ENCODE results near the gene MST1.

MST1 gene

GRCh38 chr3:49689046-49689907 is at the start of gene MST1, which contains the start of gene RNF123 (continued):
- TF ChIP-seq ZNF521 (tag by site-specific recombination; IDR thresholded peaks at IDR 0.05) (no peak), AEBP2 (tag by site-specific recombination; IDR thresholded peaks at IDR 0.05; ENCODE audit: borderline replicate concordance) (no peak), ZNF19 (tag by site-specific recombination; IDR thresholded peaks at IDR 0.05; ENCODE audit: low read depth) (no peak), ZXDB (tag by site-specific recombination; IDR thresholded peaks at IDR 0.05) (peak; percentile 60; the same call in 1 of the 2 replicates), ZNF362 (tag by site-specific recombination; IDR thresholded peaks at IDR 0.05) (no peak), ZNF610 (tag by site-specific recombination; IDR thresholded peaks at IDR 0.05; ENCODE audit: borderline replicate concordance) (no peak; the same call in 1 of the 2 replicates), ELK4 (IDR thresholded peaks at IDR 0.05; ENCODE audit: borderline replicate concordance, low read depth, low read length) (no peak), MYNN (tag by site-specific recombination; IDR thresholded peaks at IDR 0.05; ENCODE audit: borderline replicate concordance) (no peak), ZNF184 (tag by site-specific recombination; IDR thresholded peaks at IDR 0.05) (no peak), BCL11B (tag by site-specific recombination; IDR thresholded peaks at IDR 0.05; ENCODE audit: low read depth) (no peak), ZNF792 (tag by site-specific recombination; IDR thresholded peaks at IDR 0.05) (no peak), ZNF585B (tag by site-specific recombination; IDR thresholded peaks at IDR 0.05) (no peak), ZNF692 (tag by site-specific recombination; IDR thresholded peaks at IDR 0.05) (no peak), ZNF433 (tag by site-specific recombination; IDR thresholded peaks at IDR 0.05; ENCODE audit: low read depth) (no peak), ZNF37A (tag by site-specific recombination; IDR thresholded peaks at IDR 0.05) (no peak), ZNF514 (tag by site-specific recombination; IDR thresholded peaks at IDR 0.05) (no peak), ZNF132 (tag by site-specific recombination; IDR thresholded peaks at IDR 0.05; ENCODE audit: borderline replicate concordance) (no peak), ZNF24 (tag by site-specific recombination; IDR thresholded peaks at IDR 0.05) (no peak), EGR2 (tag by site-specific recombination; IDR thresholded peaks at IDR 0.05; ENCODE audit: low read depth) (no peak), ZNF274 (IDR thresholded peaks at IDR 0.05; ENCODE audit: low read length) (no peak), ZNF274 (tag by site-specific recombination; IDR thresholded peaks at IDR 0.05; ENCODE audit: borderline replicate concordance) (no peak), SCRT1 (tag by site-specific recombination; IDR thresholded peaks at IDR 0.05; ENCODE audit: borderline replicate concordance) (no peak), ZNF18 (tag by site-specific recombination; IDR thresholded peaks at IDR 0.05) (no peak), ZNF280C (tag by site-specific recombination; IDR thresholded peaks at IDR 0.05) (no peak), GLI4 (tag by site-specific recombination; IDR thresholded peaks at IDR 0.05) (no peak), ZNF768 (tag by site-specific recombination; IDR thresholded peaks at IDR 0.05) (no peak), ZNF280D (tag by site-specific recombination; IDR thresholded peaks at IDR 0.05) (no peak)

Measured in HEK293 (cell line).